GM19328 (cell line): Measurements from ENCODE around the gene CTCFL.

Experiments used
- ATAC-seq: cut with Tn5 transposase; IDR thresholded peaks from one replicate; pipeline ENCODE4 v1.9.1; 2021; ENCODE audit warnings: mild to moderate bottlenecking, moderate library complexity; ENCODE audit not compliant: unreplicated experiment

CTCFL gene

DNA sequence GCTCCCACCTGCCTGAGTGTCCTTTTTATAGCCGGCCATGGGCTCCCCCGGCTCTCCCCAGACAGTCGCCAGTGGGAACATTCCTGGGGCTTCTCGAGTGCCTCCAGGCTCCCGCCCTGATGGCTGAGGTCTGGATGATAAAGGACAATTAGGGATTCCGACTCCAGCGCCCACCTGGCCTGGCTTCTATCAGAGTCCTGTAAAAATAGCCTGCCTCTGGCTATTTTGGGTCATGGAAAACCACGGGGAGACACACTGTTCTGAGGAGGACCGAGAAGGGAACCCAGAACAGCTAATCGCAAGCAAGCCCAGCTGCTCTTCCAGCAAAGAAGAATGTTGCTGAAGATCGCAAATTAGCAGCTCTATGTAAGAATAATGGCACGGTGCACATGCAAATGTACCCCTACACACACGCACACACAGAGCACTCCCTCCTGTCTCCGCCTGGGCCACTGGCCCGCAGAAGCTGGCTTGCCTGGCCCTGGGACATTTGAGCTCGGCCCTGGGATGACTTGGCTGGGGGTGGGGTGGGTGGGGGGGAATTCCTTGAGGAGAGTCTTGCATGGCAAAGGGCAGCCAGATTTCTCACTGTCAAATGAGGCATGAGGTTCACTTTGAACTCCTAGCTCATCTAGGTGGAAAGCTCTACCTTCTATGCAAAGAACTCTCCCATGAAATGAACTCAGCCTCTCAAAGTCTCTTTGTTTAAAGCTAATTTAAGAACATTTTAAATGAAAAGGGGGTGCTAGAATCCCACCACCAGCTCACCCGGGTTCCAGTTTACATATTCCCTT is 55.3 kb downstream of the CTCFL start:
- no peak for ATAC-seq

DNA sequence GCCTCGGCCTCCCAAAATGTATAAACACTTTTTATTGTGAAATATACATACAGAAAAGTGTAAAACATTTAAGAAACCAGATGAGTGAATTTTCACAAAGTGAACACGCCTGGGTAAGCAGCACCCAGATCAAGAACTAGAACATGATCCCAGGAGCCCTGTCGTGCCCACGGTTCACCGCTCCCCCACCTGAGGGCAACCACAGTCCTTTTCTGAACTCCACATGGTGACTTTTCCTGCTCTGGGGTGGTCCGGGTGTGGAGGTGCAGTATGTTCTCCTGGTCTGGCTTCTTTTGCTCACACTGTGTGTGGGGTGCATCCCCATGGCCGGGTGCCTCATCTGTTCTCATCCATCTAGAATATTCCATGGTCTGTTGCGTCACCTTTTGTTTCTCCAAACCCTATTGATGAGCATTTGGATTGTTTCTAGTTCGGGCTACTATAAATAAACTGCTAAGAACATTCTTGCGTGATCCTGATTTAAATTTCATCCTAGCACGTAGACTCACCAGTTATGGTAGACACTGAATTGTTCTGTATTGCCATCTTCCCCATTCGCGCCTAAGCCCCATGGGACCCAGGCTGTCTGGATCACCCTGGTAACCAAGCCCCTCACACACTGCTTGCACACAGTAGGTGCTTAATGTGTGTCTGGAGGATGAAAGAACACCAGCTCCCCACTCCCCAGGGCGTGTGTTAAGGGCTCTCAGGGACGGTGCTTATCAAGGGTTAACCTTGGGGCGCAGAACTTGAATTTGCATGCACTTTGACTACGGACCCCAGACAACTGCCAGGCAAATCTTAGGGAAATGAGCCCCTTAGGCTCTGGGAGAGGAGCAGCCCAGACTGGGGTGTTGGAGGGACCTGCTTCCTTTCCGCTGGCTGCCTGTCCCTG is 56.2 kb downstream of the CTCFL start:
- no peak for ATAC-seq

DNA sequence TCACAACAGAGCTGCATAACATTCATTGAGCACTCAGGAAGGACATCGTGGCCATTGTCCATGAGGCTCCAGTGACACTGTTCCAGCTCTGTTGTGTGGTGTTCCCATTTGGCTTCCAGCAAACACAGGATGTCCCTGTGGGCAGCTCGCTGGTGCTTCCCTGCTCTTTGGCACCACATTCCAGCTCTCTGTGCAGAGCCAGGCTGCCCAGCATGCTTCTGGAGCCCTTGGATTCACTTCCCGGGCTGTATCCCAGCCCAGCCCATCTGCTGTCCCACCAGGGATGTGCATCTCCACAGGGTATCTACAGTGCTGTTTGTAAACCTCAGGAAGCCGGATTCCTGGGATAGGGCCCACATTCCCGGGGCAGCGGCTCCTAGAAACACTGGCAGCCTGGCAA is 57.2 kb downstream of the CTCFL start:
- no peak for ATAC-seq

DNA sequence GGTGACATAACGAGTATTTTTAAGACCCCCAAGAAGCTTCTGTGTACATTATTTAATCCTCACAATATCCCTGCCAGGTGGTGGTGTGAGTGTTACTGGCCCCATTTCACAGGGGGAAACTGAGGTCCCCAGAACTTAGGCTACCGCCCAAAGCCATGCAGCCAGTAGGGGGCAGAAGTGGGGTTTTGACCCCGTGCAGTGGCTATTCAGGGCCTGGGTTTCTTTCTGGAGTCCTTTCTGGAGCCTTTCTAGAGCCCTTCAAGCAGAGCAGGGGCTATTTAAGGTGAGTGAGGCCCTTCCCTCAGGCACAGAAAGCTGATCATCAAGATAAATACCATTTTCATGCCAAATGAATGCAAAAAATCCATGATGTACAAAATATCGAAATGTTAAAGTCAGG is 59.0 kb downstream of the CTCFL start:
- ATAC-seq = no peak

DNA sequence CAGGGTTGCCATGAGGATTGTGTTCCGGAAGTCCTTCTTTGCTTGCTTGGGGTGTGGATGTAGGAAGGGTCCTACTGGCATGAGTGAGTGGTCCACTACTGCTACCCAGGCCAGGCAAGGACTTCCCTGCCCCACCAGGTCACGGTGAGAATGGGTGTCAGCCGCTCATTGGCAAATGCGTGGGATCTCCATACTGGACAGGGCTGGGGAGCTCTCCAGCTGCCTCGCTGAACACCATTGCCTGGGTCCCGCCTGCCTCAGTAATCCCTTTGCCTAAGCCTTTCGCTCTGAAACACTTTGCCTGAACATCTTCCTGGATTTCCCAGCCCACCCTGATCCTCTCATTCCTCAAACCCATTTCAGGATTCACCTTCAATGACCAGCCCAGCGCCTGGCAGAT is 59.5 kb downstream of the CTCFL start:
- ATAC-seq = no peak

DNA sequence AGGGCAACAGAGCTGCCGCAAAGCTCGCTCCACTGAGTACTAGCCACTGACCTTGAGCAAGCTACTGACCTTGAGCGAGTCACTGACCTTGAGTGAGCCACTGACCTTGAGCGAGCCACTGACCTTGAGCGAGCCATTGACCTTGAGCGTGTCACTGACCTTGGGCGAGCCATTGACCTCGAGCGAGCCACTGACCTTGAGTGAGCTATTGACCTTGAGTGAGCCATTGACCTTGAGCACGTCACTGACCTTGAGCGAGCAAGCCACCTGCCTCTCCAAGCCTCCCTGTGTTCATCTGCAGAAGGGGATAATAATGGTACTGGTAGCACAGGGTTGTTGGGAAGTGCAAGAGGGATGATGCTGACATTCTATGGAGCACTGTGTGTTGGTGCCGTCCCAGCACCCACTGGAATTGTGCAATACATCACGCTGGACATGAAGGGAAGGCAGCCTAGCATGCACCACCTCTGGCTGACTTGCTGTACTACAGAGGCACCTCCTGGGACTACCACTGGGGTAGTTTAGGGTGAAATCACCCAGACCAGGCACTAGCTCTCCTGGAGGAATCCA is 60.2 kb downstream of the CTCFL start:
- ATAC-seq = no peak

DNA sequence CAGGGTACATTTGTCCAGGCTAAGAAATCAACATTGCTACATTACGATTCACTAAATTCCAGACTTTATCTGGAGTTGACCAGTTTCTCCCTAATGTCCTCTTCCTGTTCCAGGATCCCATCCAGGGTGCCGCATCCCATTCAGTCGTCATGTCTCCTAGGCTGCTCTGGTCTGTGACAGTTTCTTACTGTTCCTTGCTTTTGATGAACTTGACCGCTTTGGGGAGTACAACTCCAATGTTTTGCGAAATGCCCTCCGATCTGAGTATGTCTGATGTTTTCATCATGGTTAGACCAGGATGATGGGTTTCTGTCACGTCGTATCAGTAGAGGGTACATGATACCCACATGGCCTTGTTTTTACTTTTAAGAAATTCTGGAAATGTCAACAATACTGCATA is 62.2 kb downstream of the CTCFL start:
- ATAC-seq = no peak

DNA sequence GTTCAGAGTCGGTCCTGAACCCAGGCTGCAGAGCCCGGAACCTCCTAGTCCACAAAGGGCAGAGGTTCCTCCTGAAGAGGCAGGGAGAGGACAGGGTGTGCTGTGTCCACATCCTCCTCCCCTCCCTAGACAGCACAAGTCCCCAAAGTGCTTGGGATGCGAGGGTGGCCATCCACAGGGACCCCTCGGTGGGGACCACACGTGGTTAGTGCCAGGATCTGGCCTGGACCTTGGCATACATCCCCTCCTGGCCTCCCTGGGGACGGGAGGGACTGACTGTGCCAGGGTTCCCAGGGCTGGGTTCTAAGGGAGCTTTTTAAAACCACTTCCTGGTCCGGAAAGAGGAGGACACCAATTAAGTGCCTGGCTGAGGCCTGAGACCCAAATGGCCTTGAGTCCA is 63.2 kb downstream of the CTCFL start:
- ATAC-seq = no peak

DNA sequence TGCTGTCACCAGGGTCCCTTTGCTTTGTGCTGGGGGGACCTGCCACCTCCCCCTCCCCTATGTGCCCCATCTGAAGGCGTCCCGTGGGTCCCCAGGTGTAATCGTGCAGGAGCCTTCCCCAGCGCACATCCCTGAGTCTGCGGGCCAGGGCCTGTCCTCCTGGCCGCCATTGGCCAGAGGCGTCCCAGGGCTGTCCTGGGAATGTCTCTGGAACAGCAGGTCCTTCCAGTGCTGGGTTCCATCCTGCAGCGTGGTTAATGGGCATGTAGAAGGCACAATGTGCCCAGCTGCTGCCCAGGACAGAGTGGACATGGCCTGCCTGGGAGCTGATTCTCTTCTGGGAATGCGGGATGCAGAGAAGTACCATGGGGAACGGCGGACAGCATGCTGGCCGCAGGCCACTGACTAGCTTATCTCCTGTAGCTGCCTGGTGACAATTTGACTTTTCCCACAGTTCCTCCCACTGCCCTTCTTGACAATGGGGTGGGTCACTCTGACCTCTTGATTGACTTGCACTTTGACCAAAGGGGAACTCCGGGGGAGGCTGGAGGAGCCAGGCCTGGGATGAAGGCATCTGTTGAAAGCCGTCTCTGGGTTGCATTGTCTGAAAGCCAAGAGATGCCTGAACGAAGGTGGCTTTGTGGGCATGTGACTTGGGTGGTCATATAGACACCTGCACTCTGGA is 64.0 kb downstream of the CTCFL start:
- ATAC-seq = no peak

DNA sequence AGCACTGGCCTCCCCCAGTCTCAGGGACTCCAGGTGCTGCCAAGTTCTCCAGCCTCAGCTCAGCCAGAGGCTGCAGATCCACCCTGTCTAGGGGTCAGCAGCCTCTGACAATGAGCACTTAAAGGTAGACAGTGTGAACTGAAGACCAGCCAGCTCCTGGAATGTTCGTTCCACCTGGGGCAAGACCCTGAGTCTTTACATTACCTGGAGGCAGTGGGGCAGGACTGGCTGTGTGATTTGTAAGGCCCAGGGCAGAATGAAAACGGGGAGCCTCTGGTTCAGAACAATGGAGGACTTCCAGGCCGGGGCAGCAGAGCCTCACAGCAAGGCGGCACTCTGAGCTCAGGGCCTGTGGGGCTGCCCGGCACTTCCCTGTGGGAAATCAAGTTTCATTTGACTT is 65.0 kb downstream of the CTCFL start:
- no peak for ATAC-seq

DNA sequence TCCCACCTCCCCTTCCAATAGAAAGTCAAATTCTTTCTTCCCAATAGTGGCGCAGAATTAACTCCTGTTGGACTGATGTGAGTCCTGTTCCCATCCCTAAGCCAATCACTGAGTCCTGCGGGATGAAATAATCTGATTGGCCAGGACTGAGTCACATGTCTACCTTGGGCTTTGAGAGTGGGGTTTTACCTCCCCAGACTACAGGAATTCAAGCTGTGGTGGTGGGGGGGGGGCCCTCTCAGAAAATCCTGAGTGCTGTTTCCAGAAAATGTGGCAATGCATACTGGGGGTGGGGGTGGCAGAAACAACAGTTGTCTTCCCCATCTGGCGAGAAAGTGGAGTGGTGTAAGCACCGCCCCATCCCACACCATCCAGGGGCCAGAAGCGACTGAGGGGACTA is 65.7 kb downstream of the CTCFL start:
- ATAC-seq = no peak

DNA sequence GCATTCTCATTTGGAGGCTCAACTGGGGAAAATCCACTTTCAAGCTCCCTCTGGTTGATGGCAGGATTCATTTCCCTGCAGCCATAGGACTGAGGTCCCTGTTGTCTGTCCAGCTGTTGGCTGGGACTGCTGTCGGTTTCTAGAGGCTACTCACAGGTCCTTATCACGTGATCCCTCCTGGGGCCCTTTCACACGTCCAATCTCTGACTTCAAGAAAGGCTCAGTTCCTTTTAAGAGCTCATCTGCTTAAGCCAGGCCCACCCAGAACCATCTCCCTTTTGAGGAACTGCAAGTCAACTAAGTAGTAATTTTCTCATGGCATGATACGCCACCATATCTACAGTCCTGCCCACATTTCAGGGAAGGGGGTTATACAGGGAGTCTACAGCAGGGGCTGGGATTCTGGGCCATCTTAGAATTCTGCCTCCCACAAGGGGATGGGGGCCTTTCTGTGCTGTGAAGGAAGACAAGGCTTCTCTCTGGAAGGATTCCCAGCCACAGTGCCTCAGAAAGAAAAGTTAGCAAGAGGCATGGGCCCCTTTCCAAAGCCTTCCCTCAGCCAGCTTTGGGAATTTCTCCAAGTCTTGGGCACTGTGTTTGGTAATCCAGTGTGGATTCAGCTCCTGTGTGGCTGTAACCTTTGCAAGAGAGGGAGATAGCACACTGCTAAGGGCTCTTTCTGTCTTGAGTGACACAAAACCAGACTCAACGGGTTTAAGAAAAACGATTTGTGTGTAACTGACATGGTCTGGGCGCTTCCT is 66.4 kb downstream of the CTCFL start:
- no peak for ATAC-seq

DNA sequence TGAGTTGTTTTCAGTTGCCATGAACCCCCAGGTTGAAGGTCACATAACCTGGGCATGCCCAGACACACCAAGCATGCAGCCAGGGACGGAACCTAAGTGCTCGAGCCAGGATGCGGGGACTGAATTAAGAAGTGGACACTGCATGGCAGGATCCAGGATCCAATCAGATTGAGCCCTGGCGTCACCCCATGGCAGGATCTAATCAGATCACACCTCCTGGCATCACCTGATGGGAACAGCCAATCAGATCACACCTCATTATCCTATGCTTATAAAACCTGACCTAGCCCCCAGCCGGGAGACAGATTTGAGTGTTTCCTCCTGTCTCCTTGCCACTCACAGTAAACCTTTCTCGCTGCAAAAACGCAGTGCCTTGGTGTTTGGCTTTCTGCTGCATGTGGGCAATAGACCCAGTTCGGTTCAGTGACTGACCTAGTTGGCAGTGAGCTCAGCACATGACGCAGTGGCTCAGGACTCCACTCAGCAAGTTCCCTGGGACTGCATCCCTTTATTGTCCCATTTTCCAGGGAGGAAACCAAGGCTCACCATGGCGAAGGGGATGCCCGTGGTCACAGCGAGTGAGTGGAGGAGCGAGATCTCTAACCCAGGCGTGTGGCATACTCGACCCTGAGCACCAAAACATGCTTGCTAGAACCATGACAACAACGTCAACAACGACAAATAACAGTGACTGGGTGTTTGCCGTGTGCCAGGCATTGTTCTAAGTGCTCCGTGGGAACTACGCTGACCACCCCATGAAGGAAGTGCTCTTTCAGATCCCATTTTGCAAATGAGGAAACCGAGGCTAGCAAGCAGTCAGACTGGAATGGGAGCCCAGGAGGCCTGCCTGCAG is 67.5 kb downstream of the CTCFL start:
- no peak for ATAC-seq

DNA sequence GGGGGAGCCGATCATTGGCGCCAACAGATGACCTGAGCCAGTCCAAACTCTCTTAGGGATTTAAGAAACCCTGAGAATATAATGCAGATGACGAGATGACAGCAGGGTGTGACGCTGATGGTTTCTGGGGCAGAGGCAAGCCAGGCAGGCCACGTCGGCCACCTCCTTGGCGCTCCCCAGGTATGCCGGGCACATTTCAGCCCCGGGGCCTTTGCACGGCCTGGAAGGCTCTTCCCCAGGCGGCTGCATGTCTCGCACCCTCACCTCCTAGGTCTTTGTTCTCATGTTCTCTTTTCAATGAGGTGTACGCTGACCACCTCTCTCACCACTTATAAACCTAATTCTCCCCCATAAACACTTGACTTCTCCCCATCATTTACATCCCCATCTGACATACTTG is 68.8 kb downstream of the CTCFL start:
- ATAC-seq = no peak

DNA sequence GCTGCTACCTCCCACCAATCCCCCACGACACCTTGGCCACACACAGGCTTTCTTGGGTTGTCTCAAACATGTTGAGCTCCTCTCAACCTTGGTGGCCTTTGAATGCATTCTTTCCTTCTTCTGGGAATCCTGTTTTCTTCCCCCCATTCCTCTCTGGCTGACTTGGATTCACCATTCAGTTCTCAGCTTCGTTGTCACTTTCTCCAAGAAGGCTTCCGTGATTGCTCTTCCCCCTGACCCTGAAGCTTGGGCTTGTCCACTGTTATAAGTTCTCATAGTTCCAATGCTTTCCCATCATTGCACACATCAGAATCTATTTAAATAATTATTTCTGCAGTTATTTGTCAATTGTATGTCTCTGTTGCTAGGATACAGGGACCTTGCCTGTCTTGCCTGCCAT is 69.6 kb downstream of the CTCFL start:
- ATAC-seq = no peak

DNA sequence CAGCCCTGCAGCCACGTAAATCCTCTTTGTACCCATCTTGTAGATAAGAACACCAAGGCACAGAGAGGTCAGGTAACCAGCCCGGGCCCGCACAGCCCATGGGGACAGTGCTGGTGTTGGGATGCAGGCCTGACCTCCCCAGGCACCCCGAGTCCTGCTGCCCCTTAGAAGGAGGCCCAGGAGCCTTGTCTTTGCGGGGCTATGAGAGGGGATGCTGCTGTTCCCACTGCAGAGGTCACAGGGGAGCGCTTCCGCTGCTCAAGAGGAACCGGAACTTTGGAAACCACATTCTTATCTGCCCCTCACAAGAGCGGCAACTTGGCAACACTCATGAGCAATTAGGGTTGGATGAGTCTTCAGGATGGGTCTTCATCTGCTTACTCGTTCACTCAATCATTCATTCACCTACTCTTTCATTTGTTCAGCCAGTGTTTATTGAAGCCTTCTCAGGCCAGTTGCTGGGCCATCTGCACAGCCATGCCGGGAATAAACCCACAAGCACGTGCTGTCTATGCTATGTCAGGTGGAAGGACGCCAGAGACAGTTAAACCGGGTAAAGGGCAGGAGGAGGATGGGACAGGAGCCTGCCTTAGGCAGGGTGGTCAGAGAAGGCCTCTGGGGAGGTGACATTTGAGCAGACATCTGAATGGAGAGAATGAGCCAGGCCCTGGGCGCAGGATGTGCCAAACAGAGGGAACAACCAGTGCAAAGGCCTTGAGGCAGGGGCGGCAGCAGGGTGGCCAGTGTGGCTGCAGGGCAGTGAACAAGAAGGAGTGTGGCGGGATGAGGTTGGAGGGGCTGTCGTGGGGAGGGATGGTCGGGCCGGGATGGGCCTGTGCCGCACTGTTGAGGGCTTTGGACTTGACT is 72.9 kb downstream of the CTCFL start:
- no peak for ATAC-seq

DNA sequence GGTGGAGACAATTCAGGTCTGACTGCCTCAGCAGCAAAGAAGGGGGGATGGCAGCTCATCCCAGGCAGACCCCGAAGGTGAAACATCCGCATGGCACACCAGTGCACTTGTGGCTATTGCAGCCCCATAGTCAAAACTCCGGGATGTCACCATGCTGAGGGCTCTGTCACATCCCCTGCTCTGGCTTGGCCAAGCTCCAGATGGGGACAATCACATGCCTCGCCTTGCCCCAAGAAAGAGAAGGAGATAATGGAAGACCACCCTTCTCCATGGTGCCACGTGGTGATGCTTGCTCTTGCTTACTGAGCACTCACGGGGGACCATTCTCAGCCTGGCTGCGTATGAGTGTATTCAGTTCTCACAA is 73.5 kb downstream of the CTCFL start:
- no peak for ATAC-seq

DNA sequence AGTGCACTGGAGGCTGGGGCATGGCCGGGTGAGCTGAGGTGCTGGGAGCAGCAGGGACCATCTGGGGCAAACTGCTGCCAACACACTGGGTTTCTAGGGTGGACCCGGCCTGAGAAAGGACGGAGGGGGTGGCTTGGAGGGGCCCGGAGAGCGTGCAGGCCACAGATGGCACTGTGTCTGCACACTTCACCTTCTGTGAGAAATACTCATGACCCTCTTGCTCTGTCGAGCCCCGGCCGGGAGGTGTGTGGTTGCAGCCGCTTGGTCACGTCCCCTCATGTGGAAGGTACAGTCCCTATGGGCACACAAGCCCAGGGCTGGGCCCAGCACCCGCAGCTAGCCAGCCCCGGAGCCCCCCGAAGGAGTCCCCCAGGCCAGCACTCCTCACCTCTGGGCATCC is 74.0 kb downstream of the CTCFL start:
- ATAC-seq = peak; percentile 9

DNA sequence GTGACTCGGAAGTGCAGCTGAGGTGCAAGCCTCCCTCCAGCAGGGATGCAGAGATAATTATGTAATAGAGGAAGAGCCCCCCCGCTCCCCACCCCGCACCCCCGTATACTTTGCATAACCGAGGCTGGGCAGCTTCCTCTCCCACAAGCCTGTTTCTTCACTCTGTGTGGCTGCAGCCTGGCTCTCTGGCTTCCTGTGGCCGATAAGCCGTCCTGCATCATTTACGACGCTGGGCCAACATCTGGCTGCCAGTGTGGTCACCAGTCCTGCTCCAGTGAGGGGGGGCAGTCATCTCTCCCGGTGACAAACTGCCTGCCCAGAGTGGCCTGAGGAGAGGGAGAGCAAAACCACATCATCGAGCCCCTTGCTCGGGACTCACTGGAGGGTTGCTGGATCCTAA is 74.5 kb downstream of the CTCFL start:
- ATAC-seq = peak; percentile 73
